ENCODE results near the gene FBXO7.

FBXO7 gene

DNA sequence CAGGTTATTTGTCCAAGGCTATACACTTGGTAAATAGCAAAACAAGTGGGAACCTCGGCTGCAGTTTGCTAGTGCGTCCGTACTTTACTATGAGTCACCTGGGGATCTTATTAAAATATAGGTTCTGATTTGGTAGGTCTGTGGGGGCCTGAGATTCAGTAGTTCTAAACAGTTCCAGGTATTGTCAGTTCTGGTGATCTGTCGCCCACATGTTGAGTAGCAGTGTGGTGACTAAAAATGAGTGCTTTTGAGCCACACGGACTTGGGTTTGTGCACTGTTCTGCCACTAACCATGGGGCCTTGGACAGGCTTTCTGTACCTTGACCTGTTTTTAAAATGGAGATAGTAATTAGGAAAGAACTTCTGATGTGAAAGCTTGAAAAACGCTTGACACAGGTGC is 15.7 kb downstream of the FBXO7 start:
- no peak for DNase-seq

DNA sequence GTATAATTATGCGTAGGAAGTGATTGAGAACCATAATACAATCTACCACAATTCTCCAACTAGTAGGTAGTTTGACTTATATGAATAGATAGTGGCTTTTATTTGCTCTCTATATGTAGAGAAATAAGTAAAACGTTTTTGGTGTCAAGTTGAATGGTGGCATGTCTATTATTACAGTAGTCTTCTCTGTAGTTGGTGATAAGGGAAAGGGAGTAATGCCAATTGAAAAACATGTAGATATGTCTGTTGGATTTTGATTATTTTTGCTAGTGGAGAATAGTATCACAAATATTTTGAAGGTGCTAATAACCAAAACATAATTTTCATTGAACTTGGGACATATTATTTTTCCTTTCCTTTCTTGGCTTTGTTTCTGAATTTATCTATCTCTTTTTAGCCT is 17.5 kb downstream of the FBXO7 start:
- DNase-seq: no peak

DNA sequence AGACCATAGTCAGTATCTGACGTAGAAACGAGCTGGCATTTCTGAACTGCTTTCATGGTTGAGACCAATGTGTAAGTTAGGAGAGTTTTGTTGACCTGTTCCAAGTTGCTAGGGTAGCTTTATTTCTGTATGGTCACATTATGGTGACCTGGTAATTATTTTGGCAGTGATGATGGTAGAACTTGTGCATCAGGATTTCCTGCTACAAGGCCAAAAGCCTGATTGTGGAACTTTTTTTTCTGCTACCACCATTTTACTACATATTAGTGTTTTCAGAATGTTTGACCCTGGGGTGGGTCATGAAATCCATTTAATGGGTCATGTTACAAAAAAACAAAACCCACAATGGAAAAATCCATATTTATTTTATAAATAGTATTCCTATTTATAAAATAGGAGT is 18.9 kb downstream of the FBXO7 start:
- no peak for DNase-seq

DNA sequence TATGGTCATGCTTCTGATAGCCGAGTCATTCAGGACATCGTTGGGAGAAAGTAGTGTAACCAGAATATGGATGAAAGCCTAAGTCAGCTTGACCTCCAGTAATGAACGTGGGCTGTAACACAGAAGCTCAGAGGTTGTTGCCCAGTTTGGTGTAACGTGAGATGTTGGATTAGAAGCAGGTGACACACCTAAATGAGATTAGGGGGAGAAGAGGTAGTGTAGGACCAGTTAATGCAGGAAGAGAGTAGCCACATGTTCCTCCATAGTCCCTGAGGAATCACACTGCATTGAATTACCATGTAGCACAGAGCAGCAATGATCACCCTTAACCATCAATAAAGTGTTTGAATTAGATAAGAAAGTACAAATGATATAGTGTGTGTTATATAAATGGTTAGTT is 20.4 kb downstream of the FBXO7 start:
- no peak for DNase-seq

DNA sequence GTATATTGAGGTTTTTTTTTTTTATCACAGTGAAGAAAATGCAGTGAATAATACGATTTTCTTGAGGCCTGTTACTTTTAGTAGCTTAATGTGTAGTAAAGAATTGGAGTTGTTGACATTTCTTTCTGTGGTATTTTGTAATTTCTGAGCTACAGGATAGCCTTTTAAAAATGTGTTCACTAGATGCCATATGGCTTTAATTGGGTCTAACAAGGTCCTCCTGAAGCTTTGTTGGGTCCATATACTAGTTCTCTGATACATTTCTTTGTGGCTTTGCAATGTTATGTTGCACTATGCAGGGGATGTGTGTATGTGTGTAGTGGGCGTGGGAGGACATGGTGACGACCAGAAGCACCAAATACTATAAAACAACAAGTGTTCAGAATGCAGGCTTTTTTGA is 25.1 kb downstream of the FBXO7 start:
- DNase-seq: no peak

DNA sequence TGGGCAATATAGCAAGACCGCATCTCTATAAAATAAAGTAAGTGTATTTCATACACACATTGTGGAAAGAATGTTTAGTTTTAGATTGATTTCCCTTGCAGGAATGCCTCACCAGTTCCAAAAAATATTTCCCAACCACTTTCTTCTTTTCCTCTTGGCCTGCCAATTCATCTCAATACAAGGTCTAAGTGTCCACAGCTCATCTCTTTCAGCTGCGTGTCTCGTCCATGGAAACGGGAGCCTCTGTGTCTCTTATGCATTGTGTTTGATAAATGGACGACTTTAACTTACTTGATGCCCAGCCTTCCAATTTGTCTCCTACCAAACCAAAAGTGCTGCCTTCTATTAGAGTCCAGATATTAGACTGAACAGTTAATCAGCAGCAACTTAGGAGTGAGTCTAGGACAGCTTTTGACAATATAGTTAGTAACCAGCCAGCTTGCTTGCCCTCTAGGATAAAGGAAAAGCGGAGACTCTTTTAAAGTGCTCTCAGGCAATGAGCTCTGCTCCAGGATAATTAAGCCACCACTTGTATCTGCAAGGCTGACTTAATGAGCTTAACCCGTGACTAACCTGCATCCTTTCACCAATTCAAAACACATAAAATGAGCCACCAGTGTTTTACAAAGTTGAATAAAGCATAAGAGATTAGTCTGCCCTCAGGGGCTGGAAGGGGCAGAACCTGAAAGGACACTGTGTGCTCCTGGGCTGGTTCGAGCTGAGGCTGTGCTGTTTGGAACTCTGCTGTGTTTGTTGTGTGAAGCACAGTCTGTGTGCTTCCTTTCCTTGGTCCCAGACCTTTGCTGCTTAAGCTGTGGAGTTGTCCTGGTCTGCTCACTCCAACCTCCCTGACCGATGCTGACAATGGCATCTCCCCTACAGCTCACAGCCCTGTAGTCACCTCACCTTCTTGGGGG is 27.5 kb downstream of the FBXO7 start:
- no peak for DNase-seq

DNA sequence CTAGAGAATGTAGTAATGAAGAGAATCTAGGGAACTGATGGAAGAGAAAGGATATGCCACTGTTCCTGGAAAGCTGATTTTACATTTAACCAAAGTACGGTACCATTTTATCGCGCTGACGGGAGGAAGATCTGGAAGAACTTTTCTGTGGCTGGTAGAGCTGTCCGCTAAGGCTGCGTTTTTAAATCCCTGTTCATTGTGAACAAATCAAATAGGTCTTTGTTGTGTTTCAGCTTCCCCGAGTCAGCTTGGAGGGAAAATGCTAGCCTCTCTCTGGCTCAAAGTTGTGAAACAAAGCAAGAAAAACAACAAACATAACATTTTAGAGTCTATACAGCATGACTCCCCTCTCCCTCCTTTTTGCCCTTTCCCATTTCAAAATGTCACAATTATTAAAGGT is 34.4 kb downstream of the FBXO7 start:
- DNase-seq: no peak

DNA sequence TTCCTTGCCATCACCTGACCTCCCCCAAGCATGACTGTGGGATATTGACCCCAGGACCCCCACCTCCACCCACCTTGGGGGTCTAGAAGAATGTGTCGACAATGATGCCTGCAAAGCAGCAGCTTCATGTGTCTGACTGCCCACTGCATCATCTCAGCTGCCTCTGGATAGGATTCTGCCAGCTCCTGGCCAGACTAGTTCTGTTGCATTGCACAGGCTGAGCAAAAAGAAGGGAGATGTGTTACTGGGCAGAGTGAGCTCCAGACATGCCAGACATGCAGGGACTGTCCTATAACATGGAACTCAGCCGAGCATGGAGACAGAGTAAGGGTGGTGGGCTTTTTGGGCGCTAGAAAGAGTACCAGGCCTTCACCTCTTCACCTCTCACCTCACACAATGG is 36.7 kb downstream of the FBXO7 start:
- DNase-seq: no peak

DNA sequence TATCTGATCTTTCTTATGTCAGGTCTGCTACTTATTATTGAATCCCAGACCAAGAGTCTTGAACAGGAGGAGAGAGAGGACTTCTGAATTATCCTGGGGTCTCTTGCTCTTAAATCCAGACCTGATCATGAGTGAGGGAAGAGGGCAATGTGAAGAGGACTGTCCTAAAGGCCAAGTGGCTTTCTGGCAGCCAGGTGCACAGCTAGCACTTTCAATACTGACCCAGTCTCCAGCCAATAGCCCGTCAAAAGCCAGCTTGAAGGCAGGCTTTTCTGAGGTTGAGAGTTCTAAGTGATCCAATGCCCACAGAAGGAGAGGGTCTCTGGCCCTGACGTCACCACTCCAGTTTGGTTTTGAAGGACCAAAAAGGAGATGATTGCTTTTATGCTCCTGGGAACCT is 37.2 kb downstream of the FBXO7 start:
- no peak for DNase-seq

DNA sequence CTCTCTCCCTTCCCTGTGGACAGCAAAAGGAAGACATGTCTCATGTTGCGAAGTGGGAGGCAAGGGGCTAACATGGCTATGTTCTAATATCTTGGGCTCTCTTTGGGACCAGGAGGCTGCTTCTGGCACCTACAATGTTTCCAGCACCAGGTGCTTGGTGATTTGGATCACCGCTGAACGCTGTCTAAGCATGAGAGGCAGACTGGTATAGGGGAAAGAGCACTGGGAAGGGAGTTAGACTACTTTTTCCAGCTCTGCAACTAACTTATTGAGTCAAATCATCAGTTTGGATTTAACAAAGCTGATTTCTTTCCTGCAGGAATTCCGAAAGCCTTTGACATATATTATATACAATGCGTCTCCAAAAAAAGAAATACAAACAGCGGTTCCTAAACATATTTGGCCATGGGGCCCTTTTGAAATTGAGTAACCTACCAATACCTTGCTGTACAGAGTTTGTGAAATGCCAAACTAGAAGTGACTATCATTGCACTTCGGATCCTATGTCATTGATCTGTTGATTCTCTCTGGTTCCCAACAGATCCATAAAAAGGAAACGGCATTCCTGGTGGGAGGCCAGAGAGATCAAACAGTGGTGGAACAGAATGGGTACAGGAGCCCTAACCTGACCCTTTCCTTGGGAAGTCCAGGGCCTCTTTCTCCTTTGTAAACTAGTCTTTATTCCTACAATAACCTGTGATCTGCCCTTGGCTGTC is 37.8 kb downstream of the FBXO7 start:
- DNase-seq: no peak

DNA sequence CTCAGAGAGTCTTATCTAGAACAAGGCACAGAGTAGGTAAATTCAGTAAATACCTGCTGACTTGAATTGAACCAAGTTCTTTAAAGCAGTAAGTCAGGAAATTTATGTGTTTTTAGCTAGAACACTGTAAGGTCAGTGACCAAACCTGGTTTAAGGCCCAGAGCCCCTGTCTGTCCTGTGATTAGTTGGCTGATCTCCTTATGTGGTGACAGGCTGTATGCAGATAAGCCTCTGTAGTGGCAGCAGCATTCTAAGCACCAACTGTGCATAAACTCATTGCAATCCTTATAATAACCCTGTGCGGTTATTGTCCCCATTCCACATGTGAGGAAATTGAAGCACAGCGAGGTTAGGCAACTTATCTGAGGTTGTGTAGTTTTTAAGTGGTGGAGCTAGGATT is 40.5 kb downstream of the FBXO7 start:
- DNase-seq: no peak

DNA sequence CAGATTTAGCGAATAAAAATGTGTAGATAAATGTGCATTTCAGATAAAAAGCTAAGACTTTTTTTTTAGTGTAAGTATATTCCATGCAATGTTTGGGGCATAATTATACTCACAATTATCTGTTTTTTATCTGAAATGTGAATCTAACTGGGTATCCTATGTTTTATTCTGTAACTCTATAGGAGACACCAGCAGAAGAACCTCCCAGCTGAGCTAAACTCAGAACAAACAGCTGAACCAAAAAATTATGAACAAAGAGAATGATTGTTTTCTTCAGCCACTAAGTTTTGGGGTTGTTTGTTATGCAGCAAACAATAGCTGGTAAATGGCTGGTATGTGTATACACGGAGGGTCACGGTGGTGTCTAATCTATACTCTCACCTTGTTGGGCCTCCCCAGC is 42.9 kb downstream of the FBXO7 start:
- no peak for DNase-seq

DNA sequence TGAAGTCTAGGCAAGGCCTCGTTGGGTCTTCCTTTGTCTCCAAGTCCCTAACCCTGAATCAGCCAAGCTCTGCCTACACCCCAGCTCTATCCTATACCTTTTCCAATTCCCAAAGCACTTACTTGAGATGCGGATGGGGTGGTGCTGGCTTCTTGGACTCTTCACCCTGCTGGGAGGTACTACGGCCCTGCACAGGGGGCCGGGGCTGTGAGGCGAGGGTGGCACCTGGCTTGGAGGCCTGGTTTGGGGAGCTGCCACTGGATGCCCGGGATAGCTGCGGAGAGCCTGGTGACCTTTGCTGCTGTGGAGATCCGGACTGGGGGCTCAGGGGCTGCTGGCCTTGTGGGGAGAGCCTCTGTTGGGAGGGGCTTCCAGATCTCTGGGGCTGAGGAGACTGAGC is 43.3 kb downstream of the FBXO7 start:
- no peak for DNase-seq

DNA sequence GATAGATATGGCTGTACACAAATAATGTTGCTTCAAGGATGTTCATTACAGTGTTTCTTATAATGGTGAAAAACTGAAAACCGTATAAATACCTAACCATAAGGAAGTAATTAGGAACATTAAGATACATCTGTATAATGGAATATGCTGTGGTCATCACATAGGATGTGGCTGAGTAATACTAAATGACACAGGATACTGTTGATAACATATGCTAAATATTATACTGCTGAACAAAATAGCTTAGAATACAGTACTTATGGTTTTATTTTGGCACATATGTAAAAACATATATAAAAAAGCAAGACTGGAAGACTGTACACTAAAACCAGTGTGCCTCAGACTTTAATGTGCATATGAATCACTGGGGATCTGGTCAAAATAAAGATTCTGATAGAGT is 43.8 kb downstream of the FBXO7 start:
- DNase-seq: no peak

DNA sequence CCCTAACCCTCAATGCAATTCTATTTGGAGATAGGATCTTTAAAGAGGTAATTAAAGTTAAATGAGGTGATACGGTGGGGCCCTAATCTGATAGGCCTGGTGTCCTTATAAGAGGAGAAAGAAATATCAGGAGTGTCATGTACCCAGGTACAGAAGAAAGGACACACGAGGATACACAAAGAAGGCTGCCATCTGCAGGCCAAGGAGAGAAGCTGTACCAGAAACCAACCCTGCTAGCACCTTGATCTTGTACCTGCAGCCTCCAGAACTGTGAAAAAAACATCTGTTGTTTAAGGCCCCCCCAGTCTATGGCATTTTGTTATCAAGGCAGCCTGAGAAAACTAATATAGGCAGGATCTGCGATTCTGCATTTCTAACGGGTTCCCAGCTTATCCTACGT is 44.2 kb downstream of the FBXO7 start:
- no peak for DNase-seq

DNA sequence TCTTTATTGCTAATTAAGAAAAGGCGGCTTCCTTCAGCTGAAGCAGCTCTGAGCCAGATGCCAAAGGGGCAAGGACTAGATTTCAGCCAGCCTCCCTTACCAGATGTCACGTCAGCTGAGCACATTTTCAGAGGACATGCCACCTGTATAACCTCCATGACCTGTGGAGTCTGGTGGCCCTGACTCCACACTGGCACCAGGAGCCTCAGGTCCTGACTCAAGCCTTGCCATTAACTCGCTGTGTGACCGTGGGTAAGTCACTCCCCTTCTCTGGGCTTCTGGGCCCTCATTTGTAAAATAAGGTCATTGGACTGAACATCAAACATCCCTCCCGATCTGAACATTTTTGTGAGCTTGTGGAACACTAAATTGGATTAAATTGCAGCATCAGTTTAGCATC is 46.0 kb downstream of the FBXO7 start:
- no peak for DNase-seq

DNA sequence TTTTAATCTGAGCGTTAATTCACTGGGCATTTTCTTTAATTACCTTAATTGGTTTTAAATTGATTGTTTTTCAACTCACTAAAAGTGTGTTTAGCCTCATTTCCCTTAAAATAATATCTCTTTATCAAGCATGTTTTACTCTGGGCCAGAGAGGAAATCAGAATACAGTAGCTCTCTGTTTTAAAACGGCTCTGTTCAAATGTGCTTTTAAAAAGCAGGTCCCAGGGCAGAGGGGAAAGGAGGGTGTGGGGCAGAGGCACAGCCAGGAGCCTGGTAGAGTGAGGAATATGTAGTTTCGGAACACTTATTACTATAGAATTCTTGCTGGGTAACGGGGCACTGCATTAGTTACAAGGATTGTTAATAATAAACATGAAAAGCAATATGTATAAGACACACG is 47.6 kb downstream of the FBXO7 start:
- no peak for DNase-seq

DNA sequence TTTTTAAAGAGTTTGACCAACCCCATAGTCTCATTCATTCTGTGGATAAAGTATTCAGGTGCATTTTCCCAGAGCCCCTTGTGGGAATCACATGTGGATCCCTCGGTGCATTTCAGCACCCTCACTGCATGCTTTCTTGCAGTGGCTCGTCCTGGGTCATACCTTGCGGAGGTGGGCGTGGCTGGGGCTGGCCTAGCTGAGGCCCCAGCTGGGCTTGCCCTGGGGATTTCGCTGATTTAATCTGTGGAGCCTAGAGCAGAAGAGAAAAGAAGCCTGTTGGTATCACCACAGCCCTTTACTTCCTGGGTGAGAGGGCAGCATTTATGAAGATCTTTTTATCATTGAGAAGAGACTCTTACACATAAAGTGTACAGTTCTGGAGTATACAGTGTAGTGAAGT is 53.1 kb downstream of the FBXO7 start:
- DNase-seq: no peak

DNA sequence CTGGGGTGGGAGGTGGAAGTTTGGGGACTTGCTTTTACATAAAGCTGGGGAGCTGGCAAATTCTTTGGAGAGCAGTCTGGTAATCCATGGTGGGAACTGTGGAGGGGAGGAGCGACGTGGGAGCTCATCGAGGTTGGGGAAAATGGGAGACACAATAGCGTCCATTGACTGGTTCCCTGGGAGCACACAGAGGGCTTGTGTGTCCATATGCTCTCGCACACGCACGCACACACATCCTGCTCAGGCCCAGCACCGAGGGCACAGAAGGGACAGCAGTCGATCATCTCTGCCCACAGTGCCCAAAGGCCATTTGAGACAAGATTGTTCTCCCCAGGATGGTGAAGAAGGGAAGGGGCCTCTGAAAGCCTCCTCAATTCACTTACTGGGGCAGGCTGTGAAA is 53.7 kb downstream of the FBXO7 start:
- DNase-seq: no peak

DNA sequence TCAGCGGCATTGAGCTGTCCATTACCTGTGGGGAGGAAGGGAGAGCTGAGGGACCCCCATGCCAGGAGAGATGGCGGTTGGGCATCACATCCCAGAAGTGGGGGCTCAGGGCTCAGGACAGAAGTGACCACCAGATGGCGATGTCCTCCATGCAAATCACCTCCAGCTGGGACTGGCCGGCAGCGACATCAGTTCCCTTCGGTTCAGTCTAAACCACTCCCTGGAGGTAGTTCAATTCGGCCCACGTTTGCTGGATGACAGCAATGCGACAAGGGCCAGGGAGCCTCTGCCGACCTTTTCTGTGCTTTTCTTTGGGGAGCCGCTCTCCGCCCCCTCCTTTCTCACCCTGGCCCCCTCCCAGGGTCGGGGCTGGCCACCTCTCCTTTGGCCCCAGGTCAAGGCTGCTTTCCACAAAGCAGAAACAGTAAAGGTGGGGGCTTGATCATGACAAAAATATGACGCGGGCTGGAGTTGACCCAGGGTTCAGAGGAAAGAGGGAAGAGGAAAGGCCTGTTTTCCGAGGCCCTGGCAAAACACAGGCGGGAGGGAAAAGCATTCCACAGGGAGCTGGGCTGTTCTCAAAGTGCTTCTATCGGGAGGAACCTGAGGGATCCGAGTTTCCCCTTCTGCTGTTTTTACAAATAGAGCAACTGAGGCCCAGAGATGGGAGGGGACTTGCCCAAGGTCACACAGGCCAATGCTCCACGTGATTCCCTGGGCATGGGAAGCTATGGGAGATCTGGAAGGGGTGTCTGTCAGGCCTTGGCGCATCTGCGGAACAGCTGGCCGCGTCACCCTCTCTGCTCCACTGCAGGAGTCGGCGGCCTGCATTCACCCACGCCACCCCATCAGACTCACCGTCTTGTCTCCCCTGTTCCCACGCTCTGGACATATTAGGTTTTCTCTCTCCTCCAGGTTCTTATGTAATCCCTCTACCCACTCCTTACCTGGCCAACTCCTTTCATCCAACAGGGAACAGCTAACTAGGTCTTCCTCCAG is 54.7 kb downstream of the FBXO7 start:
- DNase-seq: no peak

DNA sequence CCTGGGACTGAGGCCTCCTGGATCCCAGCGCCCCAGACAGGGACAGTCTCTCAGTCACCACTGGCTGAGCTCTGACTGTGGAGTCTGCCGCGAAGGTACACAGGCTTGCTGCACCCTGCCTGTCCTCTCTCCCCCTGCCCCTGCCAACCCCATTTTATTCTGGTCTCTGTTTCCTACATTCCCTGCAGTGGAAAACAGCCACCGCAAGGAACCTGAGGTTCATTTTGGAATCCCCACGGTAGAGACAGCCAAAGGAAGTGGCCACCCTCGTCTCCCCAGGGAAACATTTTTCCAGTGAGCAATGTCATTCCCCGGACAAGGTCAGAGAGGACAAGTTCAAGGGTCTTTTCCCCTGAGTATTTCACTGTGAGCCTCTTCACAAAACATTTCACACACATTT is 56.6 kb downstream of the FBXO7 start:
- no peak for DNase-seq

DNA sequence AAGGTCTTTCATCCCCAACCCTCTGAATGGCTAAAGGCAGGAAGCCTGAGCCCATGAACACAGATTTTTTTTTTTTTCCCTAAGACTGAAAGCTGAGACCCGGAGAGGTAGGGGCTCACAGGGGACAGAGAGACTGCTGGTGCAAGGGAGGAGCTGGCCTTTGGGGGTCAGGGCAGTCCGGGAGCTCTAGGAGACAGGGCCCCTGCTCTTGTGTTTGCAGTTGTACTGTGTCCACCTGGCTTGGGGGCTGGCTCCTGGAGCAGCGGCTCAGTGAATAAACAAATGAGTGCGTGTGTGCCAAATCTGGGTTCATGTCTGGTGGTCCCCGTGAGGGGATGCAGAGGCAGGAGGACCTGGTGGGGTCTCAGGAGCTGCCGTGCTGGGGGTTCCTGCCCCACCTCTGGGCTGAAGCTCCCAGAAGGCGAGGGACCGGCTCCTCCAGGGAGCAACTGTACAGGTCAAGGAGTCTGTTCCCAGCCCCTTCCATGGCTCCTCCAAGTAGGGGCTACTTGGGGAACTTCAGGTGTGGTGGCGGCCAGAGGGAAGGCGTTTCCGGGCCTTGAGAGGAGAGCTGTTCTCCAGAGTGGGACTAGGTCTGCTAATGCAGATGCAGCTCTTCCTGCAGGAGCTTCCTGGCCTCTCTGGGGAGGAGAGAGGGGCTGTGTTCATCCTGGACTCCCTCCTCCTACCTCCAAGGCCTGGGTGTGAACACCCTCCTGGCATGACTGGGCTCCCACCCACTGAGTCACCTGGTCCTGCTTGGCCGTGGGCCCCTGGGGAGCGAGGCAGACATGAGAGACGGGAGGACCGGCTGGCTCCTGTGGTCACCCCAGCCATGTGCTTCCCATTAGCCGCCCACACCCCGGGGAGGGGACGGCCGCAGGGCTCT is 57.6 kb downstream of the FBXO7 start:
- DNase-seq: no peak

All from NCI-H187 treated with DMSO at 0.1 percent for 48 hours (cell line).